ENCODE data around the gene MACIR. TPM values are rescaled to one million over a fixed set of nuclear protein-coding genes. Genes with fewer than 3 reads are reported as not detected.
A peak's percentile ranks its signal among the peaks of the same experiment; 100 is the strongest.

Gene MACIR
- total and polyA plus RNA-seq, 2 donors from 2014 or later, result 7.1 to 7.4 TPM

GRCh38 chr5:103211576-103212561 lies 46.7 kb upstream of the MACIR start:
- no peak for FAIRE-seq
- DNase-seq, result no peak
- Histone ChIP-seq H3K9me3 (ENCODE audit: control insufficient read depth in 2 of 3, insufficient read depth in 1 of 3, low read length in 3 of 3) (no peaks in the 10 kb centered on the region), H3K27ac (ENCODE audit: low read depth in 2 of 2, low read length in 2 of 2) (no peak overlapping the region), H3K4me3 (ENCODE audit: low read length in 3 of 3) (no peak overlapping the region), H3K4me1 (ENCODE audit: control insufficient read depth in 2 of 3, insufficient read depth in 2 of 3, low read depth in 1 of 3, low read length in 3 of 3) (peaks cover 0 to 4% (median 2%) of the 10 kb centered on the region in 3 donors), H3K9ac (ENCODE audit: low read length in 3 of 3) (no peak overlapping the region), H3K27me3 (ENCODE audit: control insufficient read depth, insufficient read depth, low read length) (no peaks in the 10 kb centered on the region), H3K36me3 (ENCODE audit: control insufficient read depth in 2 of 3, insufficient read depth in 3 of 3, low read length in 3 of 3) (no peaks in the 10 kb centered on the region)
- TF ChIP-seq CTCF (IDR thresholded peaks at IDR 0.05; ENCODE audit: borderline replicate concordance, extremely low read depth, insufficient read depth), result no peak
- intact Hi-C loops (cut with DNase I), result no loop called here

GRCh38 chr5:103216137-103216536 lies 42.4 kb upstream of the MACIR start:
- intact Hi-C loops (cut with DNase I), result no loop called here
- no peak for FAIRE-seq
- TF ChIP-seq CTCF (IDR thresholded peaks at IDR 0.05; ENCODE audit: borderline replicate concordance, extremely low read depth, insufficient read depth), result no peak
- DNase-seq, result peak in 1 of 5 donors; percentile 13
- Histone ChIP-seq H3K9ac (ENCODE audit: low read length in 3 of 3) (no peak overlapping the region), H3K4me3 (ENCODE audit: low read length in 3 of 3) (no peak overlapping the region), H3K4me1 (ENCODE audit: control insufficient read depth in 2 of 3, insufficient read depth in 2 of 3, low read depth in 1 of 3, low read length in 3 of 3) (peaks cover 0 to 4% (median 0%) of the 10 kb centered on the region in 3 donors), H3K9me3 (ENCODE audit: control insufficient read depth in 2 of 3, insufficient read depth in 1 of 3, low read length in 3 of 3) (no peaks in the 10 kb centered on the region), H3K27me3 (ENCODE audit: control insufficient read depth, insufficient read depth, low read length) (no peaks in the 10 kb centered on the region), H3K27ac (ENCODE audit: low read depth in 2 of 2, low read length in 2 of 2) (peak overlapping the region in 1 of 2 donors; percentile 42), H3K36me3 (ENCODE audit: control insufficient read depth in 2 of 3, insufficient read depth in 3 of 3, low read length in 3 of 3) (no peaks in the 10 kb centered on the region)

- no peaks in the 10 kb centered on the region for H3K9me3 ChIP-seq (ENCODE audit: control insufficient read depth in 2 of 3, insufficient read depth in 1 of 3, low read length in 3 of 3)
- no peaks in the 10 kb centered on the region for H3K27me3 ChIP-seq (ENCODE audit: control insufficient read depth, insufficient read depth, low read length)
- no peaks in the 10 kb centered on the region for H3K36me3 ChIP-seq (ENCODE audit: control insufficient read depth in 2 of 3, insufficient read depth in 3 of 3, low read length in 3 of 3)
- intact Hi-C loops (cut with DNase I), result no loop called here
- H3K9ac ChIP-seq (ENCODE audit: low read length in 3 of 3), result no peak overlapping the region
- H3K27ac ChIP-seq (ENCODE audit: low read depth in 2 of 2, low read length in 2 of 2), result no peak overlapping the region
- no peak for TF ChIP-seq CTCF (IDR thresholded peaks at IDR 0.05; ENCODE audit: borderline replicate concordance, extremely low read depth, insufficient read depth)
- no peak for DNase-seq
- peak; percentile 17 for FAIRE-seq
- no peak overlapping the region for H3K4me3 ChIP-seq (ENCODE audit: low read length in 3 of 3)
- peaks cover 0 to 4% (median 0%) of the 10 kb centered on the region in 3 donors for H3K4me1 ChIP-seq (ENCODE audit: control insufficient read depth in 2 of 3, insufficient read depth in 2 of 3, low read depth in 1 of 3, low read length in 3 of 3)
These were observed 41.9 kb upstream of the MACIR start for GRCh38 chr5:103216697-103217096.
